NB4 (cell line): ENCODE measurements around the gene NMD3.

Experiments used
- CTCF ChIP-seq: IDR thresholded peaks from one replicate; pipeline ENCODE4 v1.5.1; 2012; ENCODE audit warnings: low read depth, low read length
- MAX ChIP-seq: IDR thresholded peaks from 2 replicates; pipeline ENCODE4 v1.6.1; 2011; ENCODE audit warnings: low read depth, low read length
- MYC ChIP-seq: IDR thresholded peaks from 2 replicates; pipeline ENCODE4 v1.6.1; 2011; ENCODE audit warnings: low read depth, low read length
- POLR2A ChIP-seq: IDR thresholded peaks from 2 replicates; pipeline ENCODE4 v1.6.1; 2011; ENCODE audit warnings: mild to moderate bottlenecking; ENCODE audit not compliant: insufficient read length; ENCODE audit errors: extremely low read depth

GRCh38 chr3:161295325-161295724 is 74.2 kb downstream of the NMD3 start:
- no peak for TF ChIP-seq CTCF
- no peak for TF ChIP-seq POLR2A
- no peak for TF ChIP-seq MAX
- no peak for TF ChIP-seq MYC
